ENCODE results near the gene PIPOX.

Gene PIPOX

GRCh38 chr17:29042679-29043538, at the start of gene PIPOX:
Gene PIPOX (plus strand): TSS chr17:29043141. CDS start chr17:29043226, 85 bp downstream.
- DNase-seq (ENCODE audit: insufficient read length, low spot score): peak; percentile 31
- TF ChIP-seq CTCF (IDR thresholded peaks at IDR 0.05; ENCODE audit: insufficient read depth, missing control alignments): peak; percentile 76
- FAIRE-seq: no peak

GRCh38 chr17:28993645-28994426, 49.1 kb upstream of the PIPOX start:
- DNase-seq (ENCODE audit: insufficient read length, low spot score) (no peak), FAIRE-seq (no peak)
- TF ChIP-seq CTCF (IDR thresholded peaks at IDR 0.05; ENCODE audit: insufficient read depth, missing control alignments): no peak

GRCh38 chr17:28996554-28997096, 46.3 kb upstream of the PIPOX start:
- DNase-seq (ENCODE audit: insufficient read length, low spot score) (no peak), FAIRE-seq (no peak)
- TF ChIP-seq CTCF (IDR thresholded peaks at IDR 0.05; ENCODE audit: insufficient read depth, missing control alignments): no peak

- DNase-seq (ENCODE audit: insufficient read length, low spot score) (no peak), FAIRE-seq (no peak)
- TF ChIP-seq CTCF (IDR thresholded peaks at IDR 0.05; ENCODE audit: insufficient read depth, missing control alignments): no peak
Measured at GRCh38 chr17:28997806-28998205, 45.1 kb upstream of the PIPOX start.

- no peak for TF ChIP-seq CTCF (IDR thresholded peaks at IDR 0.05; ENCODE audit: insufficient read depth, missing control alignments)
- no peak for DNase-seq (ENCODE audit: insufficient read length, low spot score)
- FAIRE-seq: no peak
Measured at GRCh38 chr17:28999206-28999605, 43.7 kb upstream of the PIPOX start.

GRCh38 chr17:29000973-29001372, 42.0 kb upstream of the PIPOX start:
- DNase-seq (ENCODE audit: insufficient read length, low spot score): no peak
- TF ChIP-seq CTCF (IDR thresholded peaks at IDR 0.05; ENCODE audit: insufficient read depth, missing control alignments): no peak

More at GRCh38 chr17:29000973-29001372, 42.0 kb upstream of the PIPOX start:
- no peak for FAIRE-seq
